Calu3 (cell line): ENCODE data around the gene TNPO3. TPM values are rescaled to one million over a fixed set of nuclear protein-coding genes. Genes with fewer than 3 reads are reported as not detected.

ENCODE experiments used
- BruUV-seq: library from RNA; stranded (reverse); fragments of 400-500 nt; replicated peaks from 2 replicates; lab custom pipeline; 2021; lab: Mats Ljungman, UMichigan
- CTCF ChIA-PET: fragments of 300-600 bp; sonication (Branson Sonifier 250); formaldehyde crosslinking; loops from one replicate; lab custom pipeline; 2022; ENCODE audit warnings: antibody characterized with exemption; lab: Charles Lee
- DNase-seq: peaks from one replicate; pipeline ENCODE4 v3.0.0; 2022
- H3K27ac Mint-ChIP-seq: one replicate; pipeline ENCODE4 v1.8.0; 2022; ENCODE audit warnings: mixed read lengths; ENCODE audit not compliant: unreplicated experiment
- H3K27me3 Mint-ChIP-seq: one replicate; pipeline ENCODE4 v1.8.0; 2022; ENCODE audit warnings: mixed read lengths; ENCODE audit not compliant: unreplicated experiment
- H3K36me3 Mint-ChIP-seq: one replicate; pipeline ENCODE4 v1.8.0; 2022; ENCODE audit warnings: mild to moderate bottlenecking, moderate library complexity, mixed read lengths; ENCODE audit not compliant: insufficient read depth, unreplicated experiment
- H3K4me1 Mint-ChIP-seq: one replicate; pipeline ENCODE4 v1.8.0; 2022; ENCODE audit warnings: mild to moderate bottlenecking, low read depth, mixed read lengths; ENCODE audit not compliant: unreplicated experiment
- H3K4me3 Mint-ChIP-seq: one replicate; pipeline ENCODE4 v1.8.0; 2022; ENCODE audit warnings: mild to moderate bottlenecking, low read depth, moderate library complexity, mixed read lengths; ENCODE audit not compliant: unreplicated experiment
- H3K9me3 Mint-ChIP-seq: one replicate; pipeline ENCODE4 v1.8.0; 2022; ENCODE audit warnings: low read depth, mixed read lengths; ENCODE audit not compliant: unreplicated experiment
- intact Hi-C: fragments of 100-400 bp; cut with micrococcal nuclease; formaldehyde crosslinking; loops from one replicate; pipeline ENCODE4 v1.10.0; 2022; ENCODE audit not compliant: unreplicated experiment
- total RNA-seq: library from RNA; stranded (reverse); gene quantifications from 2 replicates; pipeline ENCODE4 v1.2.3, GENCODE V29; 2022
- TF ChIP-seq, protein P1 (sequence below): fragments of 200-600 bp; IDR thresholded peaks from one replicate; pipeline ENCODE4 v1.8.0; 2022; ENCODE audit warnings: antibody characterized with exemption; ENCODE audit not compliant: unreplicated experiment

TNPO3 gene
- total RNA-seq, 1 experiment from 2014 or later = 47.1 TPM

DNA sequence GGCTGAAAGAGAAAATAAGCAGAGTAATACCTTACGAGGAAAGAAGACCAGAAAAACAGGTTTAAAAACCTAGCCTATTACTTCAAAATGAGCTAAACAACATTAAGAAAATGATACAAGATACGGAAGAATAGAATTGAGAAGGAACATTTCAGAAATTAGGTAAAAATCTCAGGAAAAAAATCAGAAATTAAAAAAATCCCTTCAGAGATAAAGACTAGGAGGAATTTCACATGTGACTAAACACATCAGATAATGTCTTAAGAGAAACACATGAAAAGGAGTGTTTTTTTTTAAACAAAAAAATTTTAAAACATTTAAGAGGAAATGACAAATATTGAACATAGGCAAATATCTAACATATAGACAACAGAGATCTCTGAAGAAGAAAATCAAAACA is 33.3 kb downstream of the TNPO3 start:
- intact Hi-C loops = no loop called here
- CTCF ChIA-PET = interaction anchor here (1.5 kb wide), 1 partner anchor 70 kb away, joined by 5 read pairs; no protein-coding TSS in a partner anchor
- H3K4me3 Mint-ChIP-seq = no peak overlapping the region
- TF ChIP-seq, protein P1, sequence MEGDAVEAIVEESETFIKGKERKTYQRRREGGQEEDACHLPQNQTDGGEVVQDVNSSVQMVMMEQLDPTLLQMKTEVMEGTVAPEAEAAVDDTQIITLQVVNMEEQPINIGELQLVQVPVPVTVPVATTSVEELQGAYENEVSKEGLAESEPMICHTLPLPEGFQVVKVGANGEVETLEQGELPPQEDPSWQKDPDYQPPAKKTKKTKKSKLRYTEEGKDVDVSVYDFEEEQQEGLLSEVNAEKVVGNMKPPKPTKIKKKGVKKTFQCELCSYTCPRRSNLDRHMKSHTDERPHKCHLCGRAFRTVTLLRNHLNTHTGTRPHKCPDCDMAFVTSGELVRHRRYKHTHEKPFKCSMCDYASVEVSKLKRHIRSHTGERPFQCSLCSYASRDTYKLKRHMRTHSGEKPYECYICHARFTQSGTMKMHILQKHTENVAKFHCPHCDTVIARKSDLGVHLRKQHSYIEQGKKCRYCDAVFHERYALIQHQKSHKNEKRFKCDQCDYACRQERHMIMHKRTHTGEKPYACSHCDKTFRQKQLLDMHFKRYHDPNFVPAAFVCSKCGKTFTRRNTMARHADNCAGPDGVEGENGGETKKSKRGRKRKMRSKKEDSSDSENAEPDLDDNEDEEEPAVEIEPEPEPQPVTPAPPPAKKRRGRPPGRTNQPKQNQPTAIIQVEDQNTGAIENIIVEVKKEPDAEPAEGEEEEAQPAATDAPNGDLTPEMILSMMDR = no peak
- no TSS peak for BruUV-seq
- H3K4me1 Mint-ChIP-seq = peaks cover 18% of the 10 kb centered on the region
- H3K27ac Mint-ChIP-seq = peak overlapping the region; percentile 46
- H3K9me3 Mint-ChIP-seq = no peaks in the 10 kb centered on the region
- H3K36me3 Mint-ChIP-seq = peaks cover 4% of the 10 kb centered on the region
- no peak for DNase-seq
- H3K27me3 Mint-ChIP-seq = no peaks in the 10 kb centered on the region

DNA sequence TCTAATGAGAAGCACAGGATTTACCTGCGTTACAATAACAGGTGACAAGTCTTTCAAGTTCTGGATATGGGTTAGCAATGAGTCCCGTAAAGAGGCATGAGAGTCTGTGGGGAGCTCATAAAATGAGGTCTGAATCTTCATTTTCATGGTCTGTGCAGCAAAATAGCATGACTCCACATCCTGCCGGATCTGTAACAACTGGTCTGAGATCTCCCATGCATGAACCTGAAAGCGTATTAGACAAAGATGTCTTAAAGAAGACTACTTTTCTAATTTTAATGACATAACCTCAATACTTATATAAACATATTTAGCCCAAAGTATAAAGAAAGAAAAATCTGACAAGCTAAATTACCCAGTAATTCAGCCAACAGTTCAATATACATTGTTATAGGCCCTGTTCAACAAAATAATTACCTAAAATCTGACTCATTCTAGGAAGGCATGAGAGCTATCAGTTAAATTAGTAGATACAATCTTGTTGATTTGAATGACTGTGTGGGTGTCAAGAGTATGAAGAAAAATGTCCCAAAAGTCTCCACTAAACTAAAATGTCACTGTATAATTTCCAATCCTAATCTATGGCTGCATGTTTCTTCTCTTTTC is 36.9 kb downstream of the TNPO3 start:
- Mint-ChIP-seq H3K4me3 (no peak overlapping the region), H3K9me3 (no peaks in the 10 kb centered on the region), H3K27me3 (no peaks in the 10 kb centered on the region), H3K4me1 (peaks cover 18% of the 10 kb centered on the region), H3K27ac (peak overlapping the region; percentile 20), H3K36me3 (peaks cover 9% of the 10 kb centered on the region)
- intact Hi-C loops = no loop called here
- CTCF ChIA-PET = no interaction called here
- BruUV-seq = no TSS peak
- TF ChIP-seq, protein P1 = no peak
- no peak for DNase-seq

DNA sequence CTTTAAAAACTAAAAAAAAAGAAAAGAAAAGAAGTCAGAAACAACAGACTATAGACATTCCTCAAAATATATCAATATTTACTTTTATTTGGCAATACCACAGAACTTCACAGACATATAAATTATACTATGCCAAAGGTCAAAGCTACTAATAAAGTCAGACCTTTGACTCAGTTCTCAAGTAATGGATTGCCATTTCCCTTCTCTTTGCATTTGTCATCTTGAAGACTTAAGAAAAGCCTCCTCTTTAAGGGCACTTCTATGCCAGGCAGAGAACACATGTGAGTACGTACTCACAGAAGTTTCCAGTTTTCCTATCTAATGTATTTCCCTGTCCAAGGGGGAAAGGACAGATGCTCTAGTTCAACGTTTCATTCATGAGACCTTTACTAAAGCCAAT is 37.6 kb downstream of the TNPO3 start:
- Mint-ChIP-seq H3K4me1 (peaks cover 18% of the 10 kb centered on the region), H3K4me3 (no peak overlapping the region), H3K9me3 (no peaks in the 10 kb centered on the region), H3K36me3 (peaks cover 9% of the 10 kb centered on the region), H3K27ac (peak overlapping the region; percentile 20), H3K27me3 (no peaks in the 10 kb centered on the region)
- CTCF ChIA-PET = no interaction called here
- intact Hi-C loops = no loop called here
- DNase-seq = no peak
- TF ChIP-seq, protein P1 = no peak
- BruUV-seq = no TSS peak

DNA sequence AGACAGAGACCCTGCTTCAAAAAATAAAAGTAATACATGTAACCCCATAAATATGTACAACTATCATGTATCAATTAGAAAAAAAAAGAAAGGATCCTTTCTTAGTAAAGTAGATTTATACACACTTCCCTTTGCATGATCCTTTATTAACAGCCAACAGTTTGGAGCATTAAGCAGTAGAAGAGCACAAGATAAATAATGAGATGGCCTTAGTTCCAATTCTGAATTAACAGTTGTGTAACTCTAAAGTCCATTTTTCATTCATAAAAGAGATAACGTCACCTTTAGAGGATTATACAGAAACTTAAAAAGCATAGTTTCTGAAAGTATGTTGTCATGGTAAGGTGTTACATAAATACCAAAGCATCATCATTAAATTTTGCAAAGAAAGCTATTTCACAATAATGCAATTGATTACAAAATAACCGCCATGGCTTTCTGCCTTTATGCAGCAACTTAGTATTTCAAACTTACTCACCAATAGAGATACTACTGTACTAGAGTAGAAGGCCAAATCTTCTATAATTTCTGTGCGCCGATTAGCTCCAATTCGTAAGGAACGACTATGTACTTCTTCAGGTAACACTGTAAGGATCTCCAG is 40.3 kb downstream of the TNPO3 start:
- H3K4me3 Mint-ChIP-seq = no peak overlapping the region
- no TSS peak for BruUV-seq
- H3K36me3 Mint-ChIP-seq = peaks cover 5% of the 10 kb centered on the region
- TF ChIP-seq, protein P1 = no peak
- DNase-seq = no peak
- H3K4me1 Mint-ChIP-seq = no peaks in the 10 kb centered on the region
- intact Hi-C loops = no loop called here
- H3K27me3 Mint-ChIP-seq = no peaks in the 10 kb centered on the region
- no peaks in the 10 kb centered on the region for H3K9me3 Mint-ChIP-seq
- CTCF ChIA-PET = no interaction called here
- no peak overlapping the region for H3K27ac Mint-ChIP-seq
